SK-N-SH (cell line): ENCODE measurements around the gene C22orf31. TPM values are rescaled to one million over a fixed set of nuclear protein-coding genes. Genes with fewer than 3 reads are reported as not detected.

Experiments used
- CTCF ChIA-PET: fragments of 300-600, 350-600 bp; formaldehyde crosslinking; extraction: SDS; loops from one replicate; lab custom pipeline; 2021; lab: Yijun Ruan, JAX
- POLR2A ChIA-PET: fragments of 350-600 bp; sonication (Branson Sonifier 250); formaldehyde crosslinking; extraction: SDS; loops from one replicate; lab custom pipeline; 2020; ENCODE audit warnings: antibody characterized with exemption, inconsistent platforms; lab: Yijun Ruan, JAX
- DNase-seq: peaks from one replicate; pipeline ENCODE4 v3.0.0; 2012
- H2AFZ ChIP-seq: fragments of 200-600 bp; sonication (generic); 2 replicates; pipeline ENCODE4 v1.8.1; 2016; ENCODE audit warnings: antibody characterized with exemption, mild to moderate bottlenecking, low read depth
- H3F3A ChIP-seq: fragments of 200-600 bp; sonication (generic); replicated peaks from 2 replicates; pipeline ENCODE3; 2016; ENCODE audit warnings: antibody characterized with exemption, mild to moderate bottlenecking; ENCODE audit not compliant: insufficient read depth
- H3K27ac ChIP-seq, 2 experiments: fragments of 200-500 bp in 1 of 2; fragments of 200-600 bp in 1 of 2; sonication (Bioruptor generic) in 1 of 2; sonication (generic), shearing (Covaris generic) in 1 of 2; 2 replicates each; pipeline versions ENCODE4 v1.5.1 to v1.6.1; 2014 to 2016; ENCODE audit warnings: low read depth in 2 of 2, inconsistent platforms in 1 of 2, low read length in 1 of 2, mild to moderate bottlenecking in 1 of 2, mixed read lengths in 1 of 2
- H3K27me3 ChIP-seq: fragments of 200-600 bp; sonication (generic), shearing (Covaris generic); 2 replicates; pipeline ENCODE4 v1.6.1; 2016; ENCODE audit warnings: mixed run types; ENCODE audit not compliant: insufficient read depth
- H3K36me3 ChIP-seq, 2 experiments: fragments of 200-500 bp in 1 of 2; fragments of 200-600 bp in 1 of 2; sonication (Bioruptor generic) in 1 of 2; sonication (generic) in 1 of 2; replicated peaks in 1 of 2; 2 replicates each; pipeline versions ENCODE3 to v1.5.1; 2014 to 2016; ENCODE audit warnings: low read length in 1 of 2, mild to moderate bottlenecking in 1 of 2; ENCODE audit not compliant: insufficient read depth in 2 of 2, control insufficient read depth in 1 of 2
- H3K4me1 ChIP-seq, 2 experiments: fragments of 200-500 bp in 1 of 2; fragments of 200-600 bp in 1 of 2; sonication (Bioruptor generic) in 1 of 2; sonication (generic), shearing (Covaris generic) in 1 of 2; 2 replicates each; pipeline versions ENCODE4 v1.5.1 to v1.6.1; 2014 to 2016; ENCODE audit warnings: low read depth in 1 of 2, low read length in 1 of 2, mixed run types in 1 of 2; ENCODE audit not compliant: insufficient read depth in 2 of 2, control insufficient read depth in 1 of 2
- H3K4me2 ChIP-seq: fragments of 200-600 bp; sonication (generic), shearing (Covaris generic); 2 replicates; pipeline ENCODE4 v1.6.1; 2017; ENCODE audit warnings: mixed run types
- H3K4me3 ChIP-seq, 2 experiments: fragments of 200-500 bp in 1 of 2; fragments of 200-600 bp in 1 of 2; sonication (Bioruptor generic) in 1 of 2; sonication (generic), shearing (Covaris generic) in 1 of 2; 2 replicates each; pipeline versions ENCODE4 v1.5.1 to v1.8.1; 2014 to 2016; ENCODE audit warnings: low read depth in 2 of 2, inconsistent platforms in 1 of 2, low read length in 1 of 2, mild to moderate bottlenecking in 1 of 2, mixed read lengths in 1 of 2, moderate library complexity in 1 of 2
- H3K79me2 ChIP-seq: fragments of 200-600 bp; sonication (generic); 2 replicates; pipeline ENCODE4 v1.8.1; 2017; ENCODE audit warnings: mild to moderate bottlenecking; ENCODE audit not compliant: insufficient read depth
- H3K9ac ChIP-seq: fragments of 200-600 bp; sonication (generic); 2 replicates; pipeline ENCODE4 v1.6.1; 2017; ENCODE audit warnings: mixed run types
- H3K9me2 ChIP-seq: fragments of 200-600 bp; sonication (generic); 2 replicates; pipeline ENCODE4 v1.6.1; 2017; ENCODE audit warnings: mixed run types
- H3K9me3 ChIP-seq: fragments of 200-600 bp; sonication (generic); 2 replicates; pipeline ENCODE4 v1.6.1; 2017; ENCODE audit warnings: mixed run types, mild to moderate bottlenecking, moderate library complexity
- H4K20me1 ChIP-seq: fragments of 200-600 bp; sonication (generic); 2 replicates; pipeline ENCODE4 v1.6.1; 2017; ENCODE audit warnings: mild to moderate bottlenecking, mixed run types; ENCODE audit not compliant: insufficient read depth
- ELF1 ChIP-seq: IDR thresholded peaks from 2 replicates; pipeline ENCODE4 v1.4.0; 2012
- EZH2phosphoT487 ChIP-seq: fragments of 200-600 bp; sonication (generic); IDR thresholded peaks from 2 replicates; pipeline ENCODE4 v1.6.1; 2017; ENCODE audit warnings: low read depth, mixed run types, mild to moderate bottlenecking, antibody characterized with exemption, moderate library complexity, borderline replicate concordance
- FOXJ3 ChIP-seq: sonication (generic); formaldehyde crosslinking; IDR thresholded peaks from 2 replicates; pipeline ENCODE4 v1.5.1; 2020; ENCODE audit warnings: mild to moderate bottlenecking, missing genetic modification reagents
- RAD21 ChIP-seq: IDR thresholded peaks from 2 replicates; pipeline ENCODE4 v1.6.1; 2012; ENCODE audit warnings: mild to moderate bottlenecking, low read length
- RCOR1 ChIP-seq: fragments of 150-350 bp; IDR thresholded peaks from 2 replicates; pipeline ENCODE4 v1.6.1; 2017; ENCODE audit warnings: antibody characterized with exemption, low read length
- RFX5 ChIP-seq: IDR thresholded peaks from 2 replicates; pipeline ENCODE4 v1.6.1; 2012; ENCODE audit warnings: mild to moderate bottlenecking, improper control_type of control experiment, low read length
- SMC3 ChIP-seq: IDR thresholded peaks from 2 replicates; pipeline ENCODE4 v1.6.1; 2012; ENCODE audit warnings: low read depth, low read length, improper control_type of control experiment
- TAF1 ChIP-seq: IDR thresholded peaks from 2 replicates; pipeline ENCODE4 v1.6.1; 2012; ENCODE audit warnings: low read depth, mild to moderate bottlenecking, low read length, moderate library complexity, borderline replicate concordance
- TCF12 ChIP-seq: IDR thresholded peaks from 2 replicates; pipeline ENCODE4 v1.4.0; 2012
- TEAD4 ChIP-seq: IDR thresholded peaks from 2 replicates; pipeline ENCODE4 v1.4.0; 2012; ENCODE audit warnings: mild to moderate bottlenecking, borderline replicate concordance; ENCODE audit not compliant: insufficient read depth
- USF1 ChIP-seq: IDR thresholded peaks from 2 replicates; pipeline ENCODE4 v1.4.0; 2012; ENCODE audit warnings: low read depth, borderline replicate concordance
- WGBS: methylation state at CpG from one replicate; pipeline ENCODE4 v1.1.6; 2017; ENCODE audit warnings: low lambda C conversion rate; 5-methylcytosine and 5-hydroxymethylcytosine counted together
- polyA plus RNA-seq, 3 experiments: library from polyadenylated mRNA; depleted of rRNA; stranded (reverse); fragments of >200 nt; gene quantifications; 2 replicates each; pipeline ENCODE4 v1.2.3, GENCODE V29; 2012
- TF ChIP-seq, protein P1 (sequence below): fragments of 150-350 bp; IDR thresholded peaks from 2 replicates; pipeline ENCODE4 v1.6.1; 2016; ENCODE audit warnings: mild to moderate bottlenecking, low read depth, low read length
- TF ChIP-seq, protein P2 (sequence below): IDR thresholded peaks from 2 replicates; pipeline ENCODE4; 2012
- TF ChIP-seq, protein P3 (sequence below): IDR thresholded peaks from 2 replicates; pipeline ENCODE4 v1.6.1; 2012; ENCODE audit warnings: mild to moderate bottlenecking, low read depth, low read length, moderate library complexity

Gene C22orf31
- polyA plus RNA-seq, 1 of the 3 experiments (the other 2 are of a cell fraction) = not detected

GRCh38 chr22:29012952-29013351 is 48.7 kb downstream of the C22orf31 start:
- H3K4me1 ChIP-seq = peaks cover 0 to 10% of the 10 kb centered on the region in 2 experiments; a peak in 1 of 4 replicates
- CTCF ChIA-PET = interaction anchor here (0.8 to 2.2 kb wide), 4 partner anchors 28 to 157 kb away, joined by 3 to 6 read pairs (median 6); no protein-coding TSS in a partner anchor
- H3K79me2 ChIP-seq = peaks cover 13% of the 10 kb centered on the region; the same call in 1 of the 2 replicates
- TF ChIP-seq ELF1 (no peak), SMC3 (no peak), RCOR1 (no peak), RFX5 (no peak), EZH2phosphoT487 (no peak), TCF12 (no peak), RAD21 (no peak), TAF1 (no peak)
- TF ChIP-seq, protein P1, sequence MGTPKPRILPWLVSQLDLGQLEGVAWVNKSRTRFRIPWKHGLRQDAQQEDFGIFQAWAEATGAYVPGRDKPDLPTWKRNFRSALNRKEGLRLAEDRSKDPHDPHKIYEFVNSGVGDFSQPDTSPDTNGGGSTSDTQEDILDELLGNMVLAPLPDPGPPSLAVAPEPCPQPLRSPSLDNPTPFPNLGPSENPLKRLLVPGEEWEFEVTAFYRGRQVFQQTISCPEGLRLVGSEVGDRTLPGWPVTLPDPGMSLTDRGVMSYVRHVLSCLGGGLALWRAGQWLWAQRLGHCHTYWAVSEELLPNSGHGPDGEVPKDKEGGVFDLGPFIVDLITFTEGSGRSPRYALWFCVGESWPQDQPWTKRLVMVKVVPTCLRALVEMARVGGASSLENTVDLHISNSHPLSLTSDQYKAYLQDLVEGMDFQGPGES = no peak
- no peaks in the 10 kb centered on the region for H3K9me3 ChIP-seq
- H3K4me3 ChIP-seq = no peak overlapping the region
- H3K4me2 ChIP-seq = no peak overlapping the region
- WGBS = 93% methylated on average over 4 of the region's 4 CpGs
- peaks cover 0 to 6% of the 10 kb centered on the region in 2 experiments for H3K36me3 ChIP-seq
- no peak overlapping the region for H3K9ac ChIP-seq
- no peaks in the 10 kb centered on the region for H3F3A ChIP-seq
- no peak for DNase-seq
- no peaks in the 10 kb centered on the region for H3K27me3 ChIP-seq
- POLR2A ChIA-PET = no interaction called here
- no peak overlapping the region for H2AFZ ChIP-seq
- 0 out of 2 replicates have a peak, but pooled peaks cover 5% of the 10 kb centered on the region for H4K20me1 ChIP-seq
- H3K27ac ChIP-seq = no peak overlapping the region
- no peaks in the 10 kb centered on the region for H3K9me2 ChIP-seq

DNA sequence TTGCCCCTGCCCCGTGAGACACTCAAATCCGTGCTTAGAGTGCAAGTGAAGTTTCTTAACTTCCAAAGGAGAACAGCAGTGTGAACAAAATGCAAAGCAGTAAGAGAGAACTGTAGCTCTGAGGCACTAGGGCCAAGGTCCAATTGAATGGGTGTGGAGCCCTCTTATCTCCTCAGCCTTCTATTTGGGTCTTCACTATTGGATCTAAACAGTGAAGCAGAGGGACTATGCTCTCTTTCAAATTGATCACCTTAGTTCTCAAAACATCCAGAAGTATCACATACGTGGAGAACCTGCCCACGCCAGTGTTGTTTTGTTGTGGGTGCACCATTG is 49.6 kb downstream of the C22orf31 start:
- Histone ChIP-seq H3K4me2 (no peak overlapping the region), H3K9ac (no peak overlapping the region), H3K4me3 (no peak overlapping the region), H3K27ac (no peak overlapping the region), H3K36me3 (peaks cover 0 to 6% of the 10 kb centered on the region in 2 experiments)
- DNase-seq = no peak
- TF ChIP-seq TCF12 = no peak
- TF ChIP-seq, protein P2, sequence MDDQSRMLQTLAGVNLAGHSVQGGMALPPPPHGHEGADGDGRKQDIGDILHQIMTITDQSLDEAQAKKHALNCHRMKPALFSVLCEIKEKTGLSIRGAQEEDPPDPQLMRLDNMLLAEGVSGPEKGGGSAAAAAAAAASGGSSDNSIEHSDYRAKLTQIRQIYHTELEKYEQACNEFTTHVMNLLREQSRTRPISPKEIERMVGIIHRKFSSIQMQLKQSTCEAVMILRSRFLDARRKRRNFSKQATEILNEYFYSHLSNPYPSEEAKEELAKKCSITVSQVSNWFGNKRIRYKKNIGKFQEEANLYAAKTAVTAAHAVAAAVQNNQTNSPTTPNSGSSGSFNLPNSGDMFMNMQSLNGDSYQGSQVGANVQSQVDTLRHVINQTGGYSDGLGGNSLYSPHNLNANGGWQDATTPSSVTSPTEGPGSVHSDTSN = no peak
- TF ChIP-seq USF1 = no peak
- no peak for TF ChIP-seq ELF1
- TF ChIP-seq FOXJ3 = no peak
- TF ChIP-seq, protein P3, sequence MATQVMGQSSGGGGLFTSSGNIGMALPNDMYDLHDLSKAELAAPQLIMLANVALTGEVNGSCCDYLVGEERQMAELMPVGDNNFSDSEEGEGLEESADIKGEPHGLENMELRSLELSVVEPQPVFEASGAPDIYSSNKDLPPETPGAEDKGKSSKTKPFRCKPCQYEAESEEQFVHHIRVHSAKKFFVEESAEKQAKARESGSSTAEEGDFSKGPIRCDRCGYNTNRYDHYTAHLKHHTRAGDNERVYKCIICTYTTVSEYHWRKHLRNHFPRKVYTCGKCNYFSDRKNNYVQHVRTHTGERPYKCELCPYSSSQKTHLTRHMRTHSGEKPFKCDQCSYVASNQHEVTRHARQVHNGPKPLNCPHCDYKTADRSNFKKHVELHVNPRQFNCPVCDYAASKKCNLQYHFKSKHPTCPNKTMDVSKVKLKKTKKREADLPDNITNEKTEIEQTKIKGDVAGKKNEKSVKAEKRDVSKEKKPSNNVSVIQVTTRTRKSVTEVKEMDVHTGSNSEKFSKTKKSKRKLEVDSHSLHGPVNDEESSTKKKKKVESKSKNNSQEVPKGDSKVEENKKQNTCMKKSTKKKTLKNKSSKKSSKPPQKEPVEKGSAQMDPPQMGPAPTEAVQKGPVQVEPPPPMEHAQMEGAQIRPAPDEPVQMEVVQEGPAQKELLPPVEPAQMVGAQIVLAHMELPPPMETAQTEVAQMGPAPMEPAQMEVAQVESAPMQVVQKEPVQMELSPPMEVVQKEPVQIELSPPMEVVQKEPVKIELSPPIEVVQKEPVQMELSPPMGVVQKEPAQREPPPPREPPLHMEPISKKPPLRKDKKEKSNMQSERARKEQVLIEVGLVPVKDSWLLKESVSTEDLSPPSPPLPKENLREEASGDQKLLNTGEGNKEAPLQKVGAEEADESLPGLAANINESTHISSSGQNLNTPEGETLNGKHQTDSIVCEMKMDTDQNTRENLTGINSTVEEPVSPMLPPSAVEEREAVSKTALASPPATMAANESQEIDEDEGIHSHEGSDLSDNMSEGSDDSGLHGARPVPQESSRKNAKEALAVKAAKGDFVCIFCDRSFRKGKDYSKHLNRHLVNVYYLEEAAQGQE = no peak
- no peak for TF ChIP-seq TEAD4
- TF ChIP-seq, all 33 proteins: peak for 0
- POLR2A ChIA-PET = no interaction called here
- Histone ChIP-seq H3F3A (no peaks in the 10 kb centered on the region), H3K9me3 (no peaks in the 10 kb centered on the region), H3K9me2 (no peaks in the 10 kb centered on the region), H3K4me1 (peaks cover 0 to 10% of the 10 kb centered on the region in 2 experiments; a peak in 1 of 4 replicates), H4K20me1 (0 out of 2 replicates have a peak, but pooled peaks cover 5% of the 10 kb centered on the region), H3K27me3 (no peaks in the 10 kb centered on the region), H2AFZ (no peak overlapping the region), H3K79me2 (peaks cover 13% of the 10 kb centered on the region; the same call in 1 of the 2 replicates)
- WGBS = 98% methylated on average over 4 of the region's 4 CpGs
- CTCF ChIA-PET = interaction anchor here (0.9 to 2.2 kb wide), 3 partner anchors 142 to 183 kb away, joined by 3 to 6 read pairs (median 6); no protein-coding TSS in a partner anchor
